Measurements from ENCODE around the gene PTPRT.

DNA sequence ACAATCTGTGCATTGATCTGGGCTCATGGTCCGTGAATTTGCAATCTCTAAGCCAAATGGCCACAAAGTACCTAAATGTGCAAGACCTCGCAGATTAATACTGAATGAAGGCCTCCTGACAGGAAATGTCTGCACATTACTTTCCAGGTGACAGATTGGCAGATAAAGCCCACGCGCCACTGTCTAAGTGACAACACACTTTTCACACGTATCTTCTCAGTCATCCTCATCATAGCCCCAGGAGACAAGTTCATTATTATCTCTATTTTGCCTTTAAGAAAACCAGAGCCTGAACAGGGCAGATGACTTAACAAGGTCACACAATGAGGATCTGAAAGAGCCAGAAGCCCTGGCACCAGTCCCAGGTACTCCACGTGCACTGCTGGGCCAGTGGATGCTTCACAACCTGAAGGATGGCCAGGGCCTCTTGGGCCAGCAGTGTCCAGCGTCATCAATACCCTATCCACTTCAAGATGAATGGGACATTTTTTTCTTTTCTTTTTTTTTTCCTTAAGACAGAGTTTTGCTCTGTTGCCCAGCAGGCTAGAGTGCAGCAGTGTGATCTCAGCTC lies 266.3 kb downstream of the PTPRT start:
- TF ChIP-seq EZH2 (IDR thresholded peaks at IDR 0.05; ENCODE audit: low read length, missing control alignments) (no peak), CTCF (conservative IDR thresholded peaks at IDR 0.05 in 1 of 2, IDR thresholded peaks at IDR 0.05 in 1 of 2; ENCODE audit: low read depth in 1 of 2, low read length in 2 of 2) (no peak)
